Lower leg skin (tissue), 3 donors: ENCODE measurements around the gene POC1A.

ENCODE experiments used
- POLR2A ChIP-seq, 2 donors: fragments of 450-650 bp; IDR thresholded peaks; one replicate each; pipeline ENCODE4 v1.6.1; 2016 to 2017; ENCODE audit warnings: antibody characterized with exemption in 2 of 2, mild to moderate bottlenecking in 1 of 2, moderate library complexity in 1 of 2
- TF ChIP-seq, protein P1 (sequence below), 3 donors: fragments of 450-650 bp; IDR thresholded peaks; one replicate each; pipeline ENCODE4 v1.5.1; 2016; ENCODE audit warnings: antibody characterized with exemption in 3 of 3, mild to moderate bottlenecking in 3 of 3, moderate library complexity in 2 of 3

DNA sequence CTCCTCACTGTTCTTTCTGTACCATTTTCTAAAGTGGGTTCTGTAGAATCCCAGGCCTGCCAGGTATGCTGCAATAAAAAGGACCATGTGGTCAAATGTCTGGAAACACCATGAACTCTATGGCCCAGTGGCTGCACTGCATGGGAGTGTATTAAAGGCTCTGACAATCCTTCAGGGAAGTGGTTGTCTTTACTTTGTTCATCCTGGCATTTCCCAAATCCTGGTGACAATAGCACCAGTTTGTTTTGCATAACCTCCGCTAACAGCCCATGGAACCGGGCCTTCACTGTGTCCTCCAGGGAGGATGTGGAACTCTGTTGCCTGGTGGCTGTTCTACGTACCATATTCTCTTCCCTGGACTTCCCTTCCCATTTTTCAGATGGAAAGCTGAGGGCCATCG is 86.7 kb downstream of the POC1A start:
- TF ChIP-seq, protein P1, sequence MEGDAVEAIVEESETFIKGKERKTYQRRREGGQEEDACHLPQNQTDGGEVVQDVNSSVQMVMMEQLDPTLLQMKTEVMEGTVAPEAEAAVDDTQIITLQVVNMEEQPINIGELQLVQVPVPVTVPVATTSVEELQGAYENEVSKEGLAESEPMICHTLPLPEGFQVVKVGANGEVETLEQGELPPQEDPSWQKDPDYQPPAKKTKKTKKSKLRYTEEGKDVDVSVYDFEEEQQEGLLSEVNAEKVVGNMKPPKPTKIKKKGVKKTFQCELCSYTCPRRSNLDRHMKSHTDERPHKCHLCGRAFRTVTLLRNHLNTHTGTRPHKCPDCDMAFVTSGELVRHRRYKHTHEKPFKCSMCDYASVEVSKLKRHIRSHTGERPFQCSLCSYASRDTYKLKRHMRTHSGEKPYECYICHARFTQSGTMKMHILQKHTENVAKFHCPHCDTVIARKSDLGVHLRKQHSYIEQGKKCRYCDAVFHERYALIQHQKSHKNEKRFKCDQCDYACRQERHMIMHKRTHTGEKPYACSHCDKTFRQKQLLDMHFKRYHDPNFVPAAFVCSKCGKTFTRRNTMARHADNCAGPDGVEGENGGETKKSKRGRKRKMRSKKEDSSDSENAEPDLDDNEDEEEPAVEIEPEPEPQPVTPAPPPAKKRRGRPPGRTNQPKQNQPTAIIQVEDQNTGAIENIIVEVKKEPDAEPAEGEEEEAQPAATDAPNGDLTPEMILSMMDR (IDR thresholded peaks at IDR 0.05) = no peak
- TF ChIP-seq POLR2A (IDR thresholded peaks at IDR 0.05) = no peak
